Measurements from ENCODE around the gene OR9Q1. TPM values are rescaled to one million over a fixed set of nuclear protein-coding genes. Genes with fewer than 3 reads are reported as not detected.
A peak's percentile ranks its signal among the peaks of the same experiment; 100 is the strongest.

The OR9Q1 gene
- total and polyA plus RNA-seq, 2 of the 4 experiments (the other 2 are of a cell fraction) = not detected

DNA sequence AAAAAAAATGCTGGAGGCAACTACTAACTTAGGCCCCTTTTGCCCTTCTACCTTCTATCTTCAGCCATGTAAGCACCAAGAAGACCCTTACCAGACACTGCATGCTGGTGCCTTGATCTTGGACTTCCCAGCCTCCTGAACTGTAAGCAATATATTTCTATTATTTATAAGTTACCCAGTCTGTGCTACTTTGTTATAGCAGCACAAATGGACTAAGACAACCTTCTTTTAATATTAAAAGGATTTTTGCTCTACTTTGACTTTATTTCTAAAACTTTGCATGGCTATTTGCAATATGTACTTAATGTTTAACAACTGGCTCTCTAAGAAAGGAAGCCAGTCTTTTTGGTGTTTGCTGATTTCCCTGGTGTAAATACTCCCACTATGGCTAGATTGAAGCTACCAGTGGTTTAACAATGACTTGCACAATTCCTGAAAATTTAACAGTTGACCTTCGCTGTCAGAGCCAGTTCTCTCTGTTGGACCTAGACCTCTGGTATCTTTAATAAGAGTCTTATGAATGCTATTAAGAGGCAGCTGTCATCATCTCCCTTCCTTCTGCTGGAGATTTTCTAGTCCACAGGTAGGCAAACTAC lies 32.2 kb downstream of the OR9Q1 start:
- in situ Hi-C loops (cut with MboI; ENCODE audit: low sequenced_read_pairs) = no loop called here
- Histone ChIP-seq H3K27me3 (ENCODE audit: control insufficient read depth, insufficient read depth, low read length) (no peaks in the 10 kb centered on the region), H3K4ac (ENCODE audit: low read depth, low read length) (no peak overlapping the region), H4K8ac (ENCODE audit: low read depth in 2 of 2, low read length in 2 of 2) (no peak overlapping the region), H3K9ac (ENCODE audit: low read depth, low read length) (no peak overlapping the region), H3K18ac (ENCODE audit: low read depth, low read length) (peak overlapping the region; percentile 33; the same call in 1 of the 2 replicates), H2BK5ac (ENCODE audit: low read depth, low read length, poor library complexity, severe bottlenecking) (no peak overlapping the region), H3K36me3 (ENCODE audit: control insufficient read depth, insufficient read depth, low read length) (no peaks in the 10 kb centered on the region), H3K14ac (replicated peaks; ENCODE audit: low read depth, low read length) (no peak overlapping the region), H4K20me1 (ENCODE audit: insufficient read depth, low read length) (no peaks in the 10 kb centered on the region), H3K56ac (ENCODE audit: extremely low read depth, insufficient read depth, low read length) (no peak overlapping the region), H3K23ac (ENCODE audit: low read depth, low read length) (no peak overlapping the region), H3K27ac (ENCODE audit: insufficient read depth, low read length) (no peak overlapping the region), H3K4me3 (ENCODE audit: insufficient read depth, low read depth, low read length) (no peak overlapping the region), H4K91ac (ENCODE audit: insufficient read depth, low read depth, low read length) (no peak overlapping the region), H2BK120ac (ENCODE audit: low read depth, low read length) (peak overlapping the region; percentile 39; the same call in 1 of the 2 replicates), H3K4me1 (ENCODE audit: control insufficient read depth, insufficient read depth, low read length) (peaks cover 20% of the 10 kb centered on the region), H3K9me1 (ENCODE audit: insufficient read depth, low read length) (peaks cover 21% of the 10 kb centered on the region), H2AK5ac (ENCODE audit: low read depth, low read length) (no peak overlapping the region), H2AK9ac (replicated peaks; ENCODE audit: low read depth, low read length, poor library complexity) (no peak overlapping the region), H2BK15ac (ENCODE audit: low read depth, low read length) (no peak overlapping the region), H2AFZ (replicated peaks; ENCODE audit: low read length, poor library complexity) (no peak overlapping the region), H3K79me1 (ENCODE audit: low read depth in 1 of 2, low read length in 2 of 2) (no peaks in the 10 kb centered on the region), H2BK20ac (ENCODE audit: low read depth, low read length) (peak overlapping the region; percentile 14; the same call in 1 of the 2 replicates), H3K9me3 (ENCODE audit: control insufficient read depth, insufficient read depth, low read length) (no peaks in the 10 kb centered on the region), H3K4me2 (ENCODE audit: low read depth, low read length) (no peak overlapping the region), H4K5ac (ENCODE audit: low read depth, low read length) (no peak overlapping the region; the same call in 1 of the 2 replicates)
- POLR2A ChIA-PET (ENCODE audit: unreplicated experiment) = no interaction called here
- BruUV-seq (replicated peaks) = no TSS peak
- no peak for DNase-seq
- dilution Hi-C loops (cut with HindIII; ENCODE audit: low sequenced_read_pairs, unreplicated experiment) = no loop called here
- TF ChIP-seq NFE2L2 (IDR thresholded peaks at IDR 0.05; ENCODE audit: low read depth, low read length) (peak; percentile 48), RCOR1 (IDR thresholded peaks at IDR 0.05; ENCODE audit: insufficient replicate concordance, low read length) (no peak)
- WGBS, 2 experiments (ENCODE audit: extremely low coverage in 2 of 2, insufficient read length in 1 of 2) = no CpG with 5 or more reads among the region's 1 CpG
- CTCF ChIA-PET = no interaction called here
- ATAC-seq (ENCODE audit: low read depth) = no peak
- intact Hi-C loops (cut with micrococcal nuclease) = loop anchor here (5.0 kb wide), 2 partner anchors 231 to 294 kb away; partner anchors contain the start of gene CTNND1
